Adrenal gland (tissue), 12 donors: ENCODE data around the gene AGPAT2. TPM values are rescaled to one million over a fixed set of nuclear protein-coding genes. Genes with fewer than 3 reads are reported as not detected.

ENCODE experiments used
- DNase-seq, 7 donors: peaks; one replicate each; pipeline ENCODE4 v3.0.0-alpha.2; 2019 to 2020
- H3K27ac ChIP-seq, 5 donors: fragments of 200-600 bp; sonication (generic) in 4 of 5; 1 replicate in 3 of 5; 2 replicates in 2 of 5; pipeline versions ENCODE4 v1.5.1 to v1.8.0; 2016 to 2020; ENCODE audit warnings: mild to moderate bottlenecking in 1 of 5
- H3K27me3 ChIP-seq: fragments of 200-600 bp; 2 replicates; pipeline ENCODE4 v1.8.0; 2021
- H3K36me3 ChIP-seq, 2 donors: fragments of 200-600 bp; replicated peaks in 1 of 2; 1 replicate in 1 of 2; 2 replicates in 1 of 2; pipeline versions ENCODE4 v1.5.1 to v1.8.0; 2018 to 2022
- H3K4me1 ChIP-seq, 2 donors: fragments of 200-600 bp; replicated peaks in 1 of 2; 1 replicate in 1 of 2; 2 replicates in 1 of 2; pipeline versions ENCODE4 v1.5.1 to v1.8.0; 2018 to 2021
- H3K4me3 ChIP-seq, 4 donors: fragments of 200-600 bp; sonication (generic) in 3 of 4; one replicate each; pipeline ENCODE4 v1.5.1; 2016 to 2018
- H3K9me3 ChIP-seq, 3 donors: fragments of 200-600 bp; sonication (generic) in 1 of 3; replicated peaks in 1 of 3; 1 replicate in 2 of 3; 2 replicates in 1 of 3; pipeline versions ENCODE4 v1.5.1 to v1.8.0; 2016 to 2021
- POLR2A ChIP-seq, 2 donors: fragments of 450-650 bp; IDR thresholded peaks; one replicate each; pipeline ENCODE4 v1.6.1; 2017; ENCODE audit warnings: antibody characterized with exemption in 2 of 2, mild to moderate bottlenecking in 2 of 2, moderate library complexity in 1 of 2
- WGBS, 4 donors: extraction: QIAGEN DNeasy Blood & Tissue Kit in 2 of 4; methylation state at CpG; one replicate each; pipeline versions ENCODE4 v1.1.5 to v1.1.7; 2013 to 2017; 5-methylcytosine and 5-hydroxymethylcytosine counted together
- intact Hi-C, 2 donors: fragments of 100-400 bp; cut with DNase I; formaldehyde crosslinking; loops; one replicate each; pipeline versions ENCODE4 v1.14.1 to v1.15.0; 2022 to 2023
- polyA plus RNA-seq, 3 donors: library from polyadenylated mRNA; stranded (reverse); fragments of 200-250 nt in 2 of 3; fragments of 350-450 nt in 1 of 3; fragmentation: Illumina TruSeq in 1 of 3; extraction: RNeasy Lipid Tissue Mini Kit (QIAGEN cat#74804) in 1 of 3; gene quantifications; one replicate each; pipeline ENCODE4 v1.2.3, GENCODE V29; 2013 to 2014
- total RNA-seq, 9 donors: library from RNA; depleted of rRNA in 4 of 9; stranded (reverse); fragments of >200 nt in 4 of 9; fragments of 120-200 nt in 1 of 9; fragmentation: NEBNext Ultra II Directional in 1 of 9; extraction: Animal tissue kit (Norgen Biotek cat#: 25700) in 1 of 9; gene quantifications; one replicate each; pipeline versions ENCODE4 v1.1.0 to v1.2.4, GENCODE V29; 2013 to 2023
- TF ChIP-seq, protein P1 (sequence below), 6 experiments: fragments of 450-650 bp in 4 of 6; fragments of 200-600 bp in 2 of 6; sonication (generic) in 1 of 6; IDR thresholded peaks; 1 replicate in 5 of 6; 2 replicates in 1 of 6; pipeline versions ENCODE4 v1.5.1 to v1.8.0; 2016 to 2021; ENCODE audit warnings: antibody characterized with exemption in 6 of 6, mild to moderate bottlenecking in 2 of 6, moderate library complexity in 1 of 6
- donor health status: healthy with polysubstance abuse.
- donor health status: Bipolar disorder and iron deficiency.
- donor health status: DM: yes; HTN: yes; CAD: no.
- donor health status: DM: no; HTN: no; CAD: no.
- donor health status: DM: no; HTN: no; CAD: no.
- donor health status: DM: yes; HTN: yes; CAD: no.

Gene AGPAT2
- total and polyA plus RNA-seq, 12 donors = 6.4 to 274 (median 48.0) TPM

DNA sequence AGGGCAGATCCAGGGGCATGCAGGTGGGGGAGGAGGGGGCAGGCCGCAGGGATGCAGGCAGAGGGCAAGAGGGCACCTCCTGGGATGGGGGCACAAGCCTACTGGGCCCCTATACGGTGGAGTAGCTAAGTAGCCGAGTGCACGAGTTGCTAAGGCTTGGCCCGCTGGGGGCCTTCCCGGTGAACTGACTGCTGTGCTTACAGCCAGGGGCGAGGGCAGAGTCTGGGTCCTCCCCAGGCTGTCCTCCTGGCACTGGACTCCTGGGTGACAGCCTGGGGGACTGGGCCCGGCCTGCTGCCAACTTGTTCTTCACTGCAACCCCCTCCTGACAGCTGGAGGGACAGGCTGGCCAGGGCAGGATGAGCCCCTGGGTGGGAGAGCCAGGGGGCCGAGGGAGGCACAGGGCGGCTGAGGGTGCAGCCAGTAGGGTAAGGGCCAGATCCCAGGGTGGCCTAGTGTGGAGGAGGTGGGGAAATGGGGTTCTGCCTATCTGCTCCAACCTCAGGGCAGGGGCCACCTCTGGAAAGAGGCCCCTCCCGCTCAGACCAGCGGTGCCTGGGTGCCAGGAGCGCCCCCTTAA lies 26.2 kb downstream of the AGPAT2 start:
- intact Hi-C loops = no loop called here
- peak in 1 of 7 donors; percentile 0 for DNase-seq
- Histone ChIP-seq H3K4me1 (no peaks in the 10 kb centered on the region), H3K9me3 (no peaks in the 10 kb centered on the region), H3K4me3 (no peak overlapping the region), H3K27ac (peak overlapping the region in 2 of 5 donors; percentile 41 to 89), H3K36me3 (no peaks in the 10 kb centered on the region), H3K27me3 (peaks cover 45% of the 10 kb centered on the region)
- WGBS, 4 donors = 50 to 95% (median 64%) methylated on average over 2 to 13 of the region's 13 CpGs
- TF ChIP-seq POLR2A (IDR thresholded peaks at IDR 0.05) = no peak
- TF ChIP-seq, protein P1, sequence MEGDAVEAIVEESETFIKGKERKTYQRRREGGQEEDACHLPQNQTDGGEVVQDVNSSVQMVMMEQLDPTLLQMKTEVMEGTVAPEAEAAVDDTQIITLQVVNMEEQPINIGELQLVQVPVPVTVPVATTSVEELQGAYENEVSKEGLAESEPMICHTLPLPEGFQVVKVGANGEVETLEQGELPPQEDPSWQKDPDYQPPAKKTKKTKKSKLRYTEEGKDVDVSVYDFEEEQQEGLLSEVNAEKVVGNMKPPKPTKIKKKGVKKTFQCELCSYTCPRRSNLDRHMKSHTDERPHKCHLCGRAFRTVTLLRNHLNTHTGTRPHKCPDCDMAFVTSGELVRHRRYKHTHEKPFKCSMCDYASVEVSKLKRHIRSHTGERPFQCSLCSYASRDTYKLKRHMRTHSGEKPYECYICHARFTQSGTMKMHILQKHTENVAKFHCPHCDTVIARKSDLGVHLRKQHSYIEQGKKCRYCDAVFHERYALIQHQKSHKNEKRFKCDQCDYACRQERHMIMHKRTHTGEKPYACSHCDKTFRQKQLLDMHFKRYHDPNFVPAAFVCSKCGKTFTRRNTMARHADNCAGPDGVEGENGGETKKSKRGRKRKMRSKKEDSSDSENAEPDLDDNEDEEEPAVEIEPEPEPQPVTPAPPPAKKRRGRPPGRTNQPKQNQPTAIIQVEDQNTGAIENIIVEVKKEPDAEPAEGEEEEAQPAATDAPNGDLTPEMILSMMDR (IDR thresholded peaks at IDR 0.05) = no peak

GRCh38 chr9:136659861-136660784 lies 27.1 kb downstream of the AGPAT2 start:
- Histone ChIP-seq H3K27me3 (peaks cover 42% of the 10 kb centered on the region), H3K9me3 (no peaks in the 10 kb centered on the region), H3K4me3 (no peak overlapping the region), H3K4me1 (peaks cover 0 to 6% of the 10 kb centered on the region in 2 donors), H3K36me3 (no peaks in the 10 kb centered on the region), H3K27ac (peak overlapping the region in 2 of 5 donors; percentile 38 to 89)
- DNase-seq = peak in 1 of 7 donors; percentile 1
- intact Hi-C loops = no loop called here
- TF ChIP-seq, protein P1 (IDR thresholded peaks at IDR 0.05) = no peak
- no peak for TF ChIP-seq POLR2A (IDR thresholded peaks at IDR 0.05)
- WGBS, 4 donors = 52 to 84% (median 67%) methylated on average over 4 to 20 of the region's 21 CpGs

- Histone ChIP-seq H3K4me3 (peak overlapping the region in 1 of 4 donors; percentile 26), H3K9me3 (no peaks in the 10 kb centered on the region), H3K27ac (peak overlapping the region in 2 of 5 donors; percentile 38 to 89), H3K27me3 (peaks cover 36% of the 10 kb centered on the region), H3K36me3 (no peaks in the 10 kb centered on the region), H3K4me1 (peaks cover 0 to 6% of the 10 kb centered on the region in 2 donors)
- intact Hi-C loops = no loop called here
- 28 to 35% (median 33%) methylated on average over 12 to 37 of the region's 37 CpGs for WGBS, 4 donors
- TF ChIP-seq, protein P1 (IDR thresholded peaks at IDR 0.05) = no peak
- no peak for TF ChIP-seq POLR2A (IDR thresholded peaks at IDR 0.05)
- DNase-seq = peak in 1 of 7 donors; percentile 6
Measured at GRCh38 chr9:136658849-136659535, 28.3 kb downstream of the AGPAT2 start.
